Astrocyte of the spinal cord (primary cell): Measurements from ENCODE around the gene PRR5L.

Source experiments
- DNase-seq: peaks from one replicate; pipeline ENCODE4 v3.0.0; 2011; ENCODE audit warnings: low read depth, low spot score
- H3K4me3 ChIP-seq: 2 replicates; pipeline ENCODE4 v1.5.1; 2011; ENCODE audit warnings: low read depth, mild to moderate bottlenecking, low read length, moderate library complexity
- CTCF ChIP-seq: IDR thresholded peaks from 2 replicates; pipeline ENCODE4 v1.5.1; 2012; ENCODE audit warnings: low read depth, mild to moderate bottlenecking, low read length, inconsistent platforms
- in situ Hi-C: cut with HindIII; loops from 2 replicates; pipeline ENCODE4 v1.10.0; 2017; ENCODE audit warnings: low sequenced_read_pairs

PRR5L gene

GRCh38 chr11:36432738-36433137 lies 136.7 kb downstream of the PRR5L start:
- no peak overlapping the region for H3K4me3 ChIP-seq
- in situ Hi-C loops = no loop called here
- TF ChIP-seq CTCF = no peak
- DNase-seq = no peak

- in situ Hi-C loops = no loop called here
- TF ChIP-seq CTCF = no peak
- no peak for DNase-seq
- no peak overlapping the region for H3K4me3 ChIP-seq
Observed at GRCh38 chr11:36436064-36436463, 140.0 kb downstream of the PRR5L start.

GRCh38 chr11:36436589-36436988 lies 140.5 kb downstream of the PRR5L start:
- H3K4me3 ChIP-seq = no peak overlapping the region
- TF ChIP-seq CTCF = no peak
- no peak for DNase-seq
- in situ Hi-C loops = no loop called here

- no peak overlapping the region for H3K4me3 ChIP-seq
- no peak for DNase-seq
- TF ChIP-seq CTCF = no peak
- in situ Hi-C loops = no loop called here
Observed at GRCh38 chr11:36437413-36437812, 141.3 kb downstream of the PRR5L start.

GRCh38 chr11:36438126-36438525 lies 142.0 kb downstream of the PRR5L start:
- no peak for TF ChIP-seq CTCF

GRCh38 chr11:36441610-36442208 lies 145.6 kb downstream of the PRR5L start:
- DNase-seq = no peak
- TF ChIP-seq CTCF = no peak
- no peak overlapping the region for H3K4me3 ChIP-seq
- in situ Hi-C loops = no loop called here

More at GRCh38 chr11:36438126-36438525, 142.0 kb downstream of the PRR5L start:
- DNase-seq = no peak
- no peak overlapping the region for H3K4me3 ChIP-seq
- in situ Hi-C loops = no loop called here
